Activated naive CD4-positive, alpha-beta T cell treated with anti-CD3 and anti-CD28 coated beads, Interleukin-2, amount 10 ng/mL, durations not matched to agents 7 days and 5 days (primary cell): ENCODE measurements around the gene PHLPP2.
"Not testable (repeated sequence)": the region's sequence is repeated elsewhere in the genome, so short reads cannot be mapped to it uniquely, and the experiment has no call there.

ENCODE experiments used
- CTCF ChIA-PET: fragments of 350-600 bp; sonication (Branson Sonifier 250); formaldehyde crosslinking; loops from one replicate; lab custom pipeline; 2021; ENCODE audit warnings: antibody characterized with exemption; lab: Charles Lee
- DNase-seq: peaks from one replicate; pipeline ENCODE4 v3.0.0-alpha.2; 2020
- H3K27ac Mint-ChIP-seq: one replicate; pipeline ENCODE4 v1.8.0; 2021; ENCODE audit warnings: mild to moderate bottlenecking, moderate library complexity, mixed read lengths
- H3K27me3 Mint-ChIP-seq: one replicate; pipeline ENCODE4 v1.8.0; 2021; ENCODE audit warnings: mild to moderate bottlenecking, mixed read lengths
- H3K36me3 Mint-ChIP-seq: one replicate; pipeline ENCODE4 v1.8.0; 2021; ENCODE audit warnings: mixed read lengths
- H3K4me1 Mint-ChIP-seq: one replicate; pipeline ENCODE4 v1.8.0; 2021; ENCODE audit warnings: mixed read lengths
- H3K4me3 Mint-ChIP-seq: one replicate; pipeline ENCODE4 v1.8.0; 2021; ENCODE audit warnings: mild to moderate bottlenecking, moderate library complexity, mixed read lengths
- H3K9me3 Mint-ChIP-seq: one replicate; pipeline ENCODE4 v1.8.0; 2021; ENCODE audit warnings: mixed read lengths

Gene PHLPP2

DNA sequence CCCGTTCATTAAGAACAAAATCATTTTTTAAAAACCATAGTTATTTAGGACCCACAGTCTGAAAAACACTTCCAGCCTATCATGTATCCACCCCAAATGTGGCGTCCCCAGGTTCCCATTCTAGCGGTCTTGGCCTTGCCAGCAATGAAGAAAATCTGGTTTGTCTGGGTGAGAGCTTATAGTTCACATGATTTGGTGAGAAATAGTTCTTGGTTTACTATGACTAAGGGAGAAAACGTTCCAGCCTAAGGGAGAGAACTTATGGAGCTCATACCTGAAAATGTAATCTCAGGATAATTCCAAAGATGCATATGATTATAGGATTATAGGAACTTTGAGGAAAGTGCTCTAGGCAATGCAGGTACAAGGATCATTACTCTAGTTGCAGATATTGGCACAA is 93.7 kb downstream of the PHLPP2 start:
- CTCF ChIA-PET: no interaction called here
- Mint-ChIP-seq H3K27me3 (peaks cover 4% of the 10 kb centered on the region), H3K9me3 (no peaks in the 10 kb centered on the region), H3K27ac (no peak overlapping the region), H3K36me3 (no peaks in the 10 kb centered on the region), H3K4me1 (peaks cover 2% of the 10 kb centered on the region), H3K4me3 (no peak overlapping the region)
- no peak for DNase-seq

DNA sequence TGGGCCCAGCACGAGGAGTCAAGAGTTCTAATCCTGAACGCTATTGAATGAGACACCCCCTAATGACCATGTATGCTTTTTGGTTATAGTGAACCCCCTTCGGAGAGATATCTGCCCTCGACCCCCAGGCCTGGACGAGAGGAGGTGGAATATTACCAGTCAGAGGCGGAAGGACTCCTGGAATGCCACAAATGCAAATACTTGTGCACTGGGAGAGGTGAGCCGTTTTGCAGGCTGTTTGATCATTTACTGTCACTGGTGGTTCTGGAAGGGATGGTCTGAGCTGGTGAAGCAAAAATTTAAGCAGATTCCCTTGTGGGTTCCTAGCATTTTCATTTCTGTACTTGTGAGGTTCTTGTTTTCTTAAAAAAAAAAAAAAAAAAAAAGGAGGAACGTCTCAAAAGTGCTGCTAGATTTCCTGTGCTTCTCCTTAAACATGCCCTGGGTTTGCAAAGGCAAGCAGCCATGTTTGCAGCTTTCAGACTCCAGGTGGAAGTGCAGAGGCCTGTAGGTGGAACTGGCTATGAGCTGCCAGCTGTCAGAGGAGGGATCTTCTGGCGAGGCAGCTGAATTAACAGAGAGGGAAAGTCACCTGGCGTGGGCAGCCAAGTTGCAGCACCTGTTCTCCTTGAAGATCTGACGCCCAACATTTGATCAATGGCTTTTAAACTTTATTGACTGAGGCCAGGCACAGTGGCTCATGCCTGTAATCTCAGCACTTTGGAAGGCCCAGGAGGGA is 95.1 kb downstream of the PHLPP2 start:
- Mint-ChIP-seq H3K4me1 (peaks cover 2% of the 10 kb centered on the region), H3K9me3 (no peaks in the 10 kb centered on the region), H3K27me3 (peaks cover 4% of the 10 kb centered on the region), H3K4me3 (no peak overlapping the region), H3K27ac (no peak overlapping the region), H3K36me3 (no peaks in the 10 kb centered on the region)
- DNase-seq: no peak
- CTCF ChIA-PET: interaction anchor here (0.8 kb wide), 1 partner anchor 18 kb away, joined by 3 read pairs; no protein-coding TSS in a partner anchor

DNA sequence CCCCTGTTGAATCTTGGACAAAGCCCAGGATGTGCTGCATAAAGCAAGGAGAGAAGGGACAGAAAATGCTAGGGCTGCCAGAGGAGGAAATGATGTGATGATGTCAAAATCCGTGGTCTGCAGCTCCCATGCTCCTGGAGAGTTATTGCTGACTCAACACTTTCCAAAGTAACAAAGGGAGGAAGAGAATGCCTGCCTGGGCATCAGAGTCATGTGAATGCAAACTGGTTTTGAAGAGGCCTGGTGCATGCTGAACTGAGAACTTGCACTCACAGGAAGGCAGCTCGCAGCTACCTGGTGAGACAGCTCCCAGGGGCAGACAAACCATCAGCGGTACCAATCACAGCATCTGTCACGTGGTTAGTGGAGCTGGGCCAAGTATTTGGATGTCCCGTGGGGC is 95.7 kb downstream of the PHLPP2 start:
- H3K4me3 Mint-ChIP-seq: no peak overlapping the region
- peaks cover 4% of the 10 kb centered on the region for H3K27me3 Mint-ChIP-seq
- DNase-seq: no peak
- no peaks in the 10 kb centered on the region for H3K9me3 Mint-ChIP-seq
- CTCF ChIA-PET: no interaction called here
- peaks cover 2% of the 10 kb centered on the region for H3K4me1 Mint-ChIP-seq
- H3K36me3 Mint-ChIP-seq: no peaks in the 10 kb centered on the region
- no peak overlapping the region for H3K27ac Mint-ChIP-seq

DNA sequence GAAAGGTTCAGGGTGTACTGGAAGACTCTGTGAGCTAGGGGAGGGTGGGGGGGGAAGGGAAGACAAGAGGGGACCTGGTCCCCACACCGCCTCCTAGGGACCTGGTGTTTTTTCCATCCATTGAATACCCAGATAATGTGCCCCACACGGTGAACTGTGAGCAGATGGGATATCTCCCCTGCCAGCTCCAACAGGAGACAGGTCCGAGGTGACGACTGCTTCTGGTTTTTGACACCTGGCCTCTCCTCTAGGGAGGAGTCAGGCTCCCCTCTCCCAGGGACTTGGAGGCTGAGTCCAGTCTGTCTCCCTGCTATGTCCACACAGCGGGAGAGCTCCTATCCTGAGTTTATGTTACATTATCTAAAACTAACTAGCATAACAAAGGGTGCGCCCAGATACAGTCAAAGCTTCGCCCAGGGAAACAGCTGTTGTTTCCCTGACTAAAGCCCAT is 96.7 kb downstream of the PHLPP2 start:
- H3K36me3 Mint-ChIP-seq: no peaks in the 10 kb centered on the region
- H3K27me3 Mint-ChIP-seq: peaks cover 4% of the 10 kb centered on the region
- H3K4me1 Mint-ChIP-seq: peaks cover 2% of the 10 kb centered on the region
- no peaks in the 10 kb centered on the region for H3K9me3 Mint-ChIP-seq
- no peak overlapping the region for H3K27ac Mint-ChIP-seq
- CTCF ChIA-PET: interaction anchor here (0.8 to 1.3 kb wide), 2 partner anchors 17 to 63 kb away, joined by 3 to 4 read pairs; no protein-coding TSS in a partner anchor
- no peak for DNase-seq
- no peak overlapping the region for H3K4me3 Mint-ChIP-seq

DNA sequence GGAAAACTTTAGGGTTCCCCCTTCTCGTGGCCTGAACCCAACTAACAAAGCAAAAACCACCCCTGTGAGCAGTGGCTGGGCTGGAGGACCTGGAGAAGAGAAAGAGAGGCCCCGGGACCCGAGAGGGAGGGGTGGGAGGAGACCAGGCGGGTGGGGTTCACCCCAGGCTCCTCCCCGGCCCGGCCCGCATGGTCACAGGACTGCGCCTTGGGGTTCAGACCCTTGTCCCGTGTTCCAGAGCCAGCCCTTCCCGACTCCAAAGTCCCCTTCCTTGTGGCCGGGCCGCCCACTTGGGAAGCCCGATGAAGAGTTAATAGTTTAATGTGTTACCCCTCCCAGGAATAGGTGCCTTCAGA is 97.7 kb downstream of the PHLPP2 start:
- no peak overlapping the region for H3K27ac Mint-ChIP-seq
- H3K27me3 Mint-ChIP-seq: peaks cover 8% of the 10 kb centered on the region
- CTCF ChIA-PET: no interaction called here
- no peak for DNase-seq
- no peaks in the 10 kb centered on the region for H3K9me3 Mint-ChIP-seq
- no peaks in the 10 kb centered on the region for H3K36me3 Mint-ChIP-seq
- H3K4me1 Mint-ChIP-seq: peaks cover 2% of the 10 kb centered on the region
- no peak overlapping the region for H3K4me3 Mint-ChIP-seq

DNA sequence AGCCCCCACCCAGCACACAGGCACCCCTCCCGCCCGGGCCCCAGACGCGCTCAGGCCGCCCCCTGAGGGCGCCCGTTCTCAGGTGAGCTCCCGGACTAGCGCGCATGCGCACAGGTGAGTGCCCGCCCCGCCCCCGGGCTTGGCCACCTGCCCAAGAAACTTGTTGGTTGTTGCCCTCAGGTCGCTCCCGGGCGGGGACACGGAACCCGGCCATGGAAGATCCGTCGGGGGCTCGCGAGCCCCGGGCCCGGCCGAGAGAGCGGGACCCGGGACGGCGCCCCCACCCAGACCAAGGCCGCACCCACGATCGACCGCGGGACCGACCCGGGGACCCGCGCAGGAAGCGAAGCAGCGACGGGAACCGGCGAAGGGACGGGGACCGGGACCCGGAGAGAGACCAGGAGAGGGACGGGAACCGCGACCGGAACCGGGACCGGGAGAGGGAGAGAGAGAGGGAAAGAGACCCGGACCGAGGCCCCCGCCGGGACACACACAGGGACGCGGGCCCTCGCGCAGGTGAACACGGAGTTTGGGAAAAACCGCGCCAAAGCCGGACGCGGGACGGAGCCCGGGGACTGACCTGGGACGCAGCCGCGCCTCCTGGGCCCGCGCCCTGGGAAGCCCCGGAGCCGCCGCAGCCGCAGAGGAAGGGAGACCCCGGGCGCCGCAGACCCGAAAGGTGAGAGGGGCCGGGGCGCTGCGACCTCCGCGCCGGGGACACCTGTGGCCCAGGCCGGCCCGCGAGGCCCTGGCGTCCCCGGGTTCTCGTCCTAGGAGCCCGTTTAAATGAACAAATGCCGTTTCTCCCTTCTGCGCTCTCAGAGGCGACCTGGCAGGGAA is 98.3 kb downstream of the PHLPP2 start, which contains the start of gene MARVELD3:
Gene MARVELD3 (plus strand): TSS at position 167 of the 840 bp plus-strand sequence. CDS start 46 bp downstream, at position 213.
- CTCF ChIA-PET: no interaction called here
- Mint-ChIP-seq H3K4me3 (peak within 1 kb of the TSS; percentile 22), H3K27ac (no peak within 1 kb of the TSS), H3K27me3 (peaks cover 11% of the 10 kb centered on the region), H3K36me3 (no peaks in the 10 kb centered on the region), H3K4me1 (peaks cover 3% of the 10 kb centered on the region), H3K9me3 (no peaks in the 10 kb centered on the region)
- DNase-seq: peak; percentile 48

DNA sequence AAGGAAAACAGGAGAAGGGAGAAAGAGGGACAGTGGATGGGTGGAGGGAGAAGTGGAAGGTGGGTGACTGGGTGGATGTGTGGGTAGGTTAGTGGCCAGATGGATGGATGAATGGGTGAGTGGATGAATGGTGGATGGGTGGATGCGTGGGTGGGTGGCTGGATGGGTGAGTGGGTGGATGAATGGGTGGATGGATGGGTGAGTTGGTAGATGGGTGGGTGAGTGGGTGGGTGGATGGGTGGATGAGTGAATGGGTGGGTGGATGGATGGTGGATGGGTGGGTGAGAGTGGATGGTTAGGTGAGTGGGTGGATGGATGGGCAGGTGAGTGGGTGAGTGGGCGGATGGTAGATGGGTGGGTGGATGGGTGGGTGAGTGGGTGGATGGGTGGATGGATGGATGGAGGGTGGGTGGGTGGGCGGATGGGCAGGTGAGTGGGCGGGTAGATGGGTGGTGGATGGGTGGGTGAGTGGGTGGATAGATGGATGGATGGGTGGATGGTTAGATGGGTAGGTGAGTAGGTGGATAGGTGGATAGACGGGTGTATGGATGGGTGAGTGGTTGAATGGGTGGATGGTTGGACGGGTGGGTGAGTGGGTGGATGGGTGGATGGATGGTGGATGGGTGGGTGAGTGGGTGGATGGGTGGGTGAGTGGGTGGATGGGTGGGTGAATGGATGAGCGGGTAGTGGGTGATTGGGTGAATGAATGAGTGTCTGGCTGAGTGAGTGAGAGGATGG is 99.2 kb downstream of the PHLPP2 start:
- Mint-ChIP-seq H3K4me3 (peak overlapping the region; percentile 22), H3K27me3 (peaks cover 14% of the 10 kb centered on the region), H3K9me3 (no peaks in the 10 kb centered on the region), H3K36me3 (no peaks in the 10 kb centered on the region), H3K4me1 (peaks cover 10% of the 10 kb centered on the region), H3K27ac (no peak overlapping the region)
- CTCF ChIA-PET: no interaction called here
- no peak for DNase-seq

DNA sequence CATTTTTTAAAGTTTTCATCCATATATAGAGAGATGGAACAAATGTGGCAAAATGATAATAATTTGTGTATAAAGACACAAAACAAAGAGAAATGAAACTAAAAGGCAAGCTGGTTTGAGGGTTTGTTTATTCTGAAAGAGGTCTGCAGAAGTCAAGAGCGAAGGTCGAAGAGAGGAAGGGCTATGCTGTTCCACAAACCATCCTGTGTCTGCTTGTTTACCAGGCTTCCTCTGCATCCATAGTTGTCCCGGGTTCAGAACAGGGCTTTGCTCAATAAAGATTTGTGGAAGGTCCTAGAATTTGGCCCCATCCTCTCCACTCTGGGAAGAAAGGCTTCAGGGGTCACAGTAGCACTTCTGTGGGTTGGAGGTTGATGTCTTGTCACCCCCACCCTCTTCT is 100.9 kb downstream of the PHLPP2 start:
- H3K36me3 Mint-ChIP-seq: no peaks in the 10 kb centered on the region
- CTCF ChIA-PET: interaction anchor here (1.1 to 2.3 kb wide), 3 partner anchors 13 to 59 kb away, joined by 3 to 5 read pairs (median 4); no protein-coding TSS in a partner anchor
- no peak overlapping the region for H3K27ac Mint-ChIP-seq
- H3K4me1 Mint-ChIP-seq: peaks cover 10% of the 10 kb centered on the region
- H3K27me3 Mint-ChIP-seq: peaks cover 29% of the 10 kb centered on the region
- no peaks in the 10 kb centered on the region for H3K9me3 Mint-ChIP-seq
- DNase-seq: no peak
- H3K4me3 Mint-ChIP-seq: no peak overlapping the region

DNA sequence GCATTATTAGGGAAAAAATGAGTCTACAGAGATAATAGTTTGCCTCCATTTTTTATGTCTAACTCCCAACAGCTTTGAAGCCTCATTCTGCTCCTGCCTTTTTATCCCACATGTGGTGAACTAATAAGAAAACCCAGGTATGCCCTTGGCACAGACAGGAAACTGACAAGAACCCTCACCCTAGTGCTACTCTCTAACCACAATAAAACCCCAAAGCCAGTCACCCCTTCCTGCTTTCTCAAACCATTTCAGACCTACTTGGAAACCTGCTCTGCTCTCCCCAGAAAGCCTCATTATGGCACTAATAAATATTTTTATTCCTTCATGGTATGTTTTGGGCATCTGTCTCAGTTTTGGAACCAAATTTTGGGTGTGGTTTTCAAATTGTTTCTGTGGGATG is 102.4 kb downstream of the PHLPP2 start:
- Mint-ChIP-seq H3K36me3 (no peaks in the 10 kb centered on the region), H3K27ac (peak overlapping the region; percentile 3), H3K4me3 (no peak overlapping the region), H3K4me1 (peaks cover 10% of the 10 kb centered on the region), H3K27me3 (peaks cover 36% of the 10 kb centered on the region), H3K9me3 (no peaks in the 10 kb centered on the region)
- DNase-seq: peak; percentile 42
- CTCF ChIA-PET: interaction anchor here (1.1 to 2.3 kb wide), 2 partner anchors 11 to 57 kb away, joined by 5 read pairs; no protein-coding TSS in a partner anchor

DNA sequence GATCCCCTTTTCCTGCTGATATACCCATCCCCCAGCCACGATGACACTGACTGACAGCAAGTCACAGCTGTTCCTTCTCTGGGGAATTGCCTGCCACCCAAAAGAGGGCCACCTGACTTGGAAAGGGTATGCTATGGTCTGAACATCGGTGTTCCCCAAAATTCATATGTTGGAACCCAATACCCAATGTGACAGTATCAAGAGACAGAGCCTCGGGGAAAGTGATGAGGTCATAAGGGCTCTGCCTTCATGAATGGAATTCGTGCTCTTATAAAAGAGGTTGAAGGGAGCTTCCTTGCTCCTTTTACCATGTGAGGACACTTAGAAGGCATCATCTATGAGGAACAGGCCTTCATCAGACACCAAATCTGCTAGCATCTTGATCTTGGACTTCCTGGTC is 106.1 kb downstream of the PHLPP2 start:
- Mint-ChIP-seq H3K9me3 (no peaks in the 10 kb centered on the region), H3K27me3 (peaks cover 61% of the 10 kb centered on the region), H3K4me1 (peaks cover 8% of the 10 kb centered on the region), H3K27ac (no peak overlapping the region), H3K4me3 (no peak overlapping the region), H3K36me3 (no peaks in the 10 kb centered on the region)
- CTCF ChIA-PET: no interaction called here
- DNase-seq: no peak

DNA sequence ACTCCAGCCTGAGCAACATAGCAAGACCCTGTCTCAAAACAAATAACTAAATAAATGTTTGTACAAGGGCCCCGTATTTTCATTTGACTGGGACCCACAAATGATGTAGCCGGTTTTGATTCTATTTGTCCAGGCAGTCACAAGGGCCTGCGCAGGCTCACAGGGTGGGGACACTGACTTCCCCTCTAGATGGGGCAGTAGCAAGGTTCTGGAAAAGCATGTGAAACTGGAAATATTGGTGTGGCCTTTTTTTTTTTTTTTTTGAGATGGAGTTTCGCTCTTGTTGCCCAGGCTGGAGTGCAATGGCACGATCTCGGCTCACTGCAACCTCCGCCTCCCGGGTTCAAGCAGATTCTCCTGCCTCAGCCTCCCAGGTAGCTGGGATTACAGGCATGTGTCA is 109.5 kb downstream of the PHLPP2 start:
- not testable (repeated sequence) for H3K36me3 Mint-ChIP-seq, H3K27ac Mint-ChIP-seq

DNA sequence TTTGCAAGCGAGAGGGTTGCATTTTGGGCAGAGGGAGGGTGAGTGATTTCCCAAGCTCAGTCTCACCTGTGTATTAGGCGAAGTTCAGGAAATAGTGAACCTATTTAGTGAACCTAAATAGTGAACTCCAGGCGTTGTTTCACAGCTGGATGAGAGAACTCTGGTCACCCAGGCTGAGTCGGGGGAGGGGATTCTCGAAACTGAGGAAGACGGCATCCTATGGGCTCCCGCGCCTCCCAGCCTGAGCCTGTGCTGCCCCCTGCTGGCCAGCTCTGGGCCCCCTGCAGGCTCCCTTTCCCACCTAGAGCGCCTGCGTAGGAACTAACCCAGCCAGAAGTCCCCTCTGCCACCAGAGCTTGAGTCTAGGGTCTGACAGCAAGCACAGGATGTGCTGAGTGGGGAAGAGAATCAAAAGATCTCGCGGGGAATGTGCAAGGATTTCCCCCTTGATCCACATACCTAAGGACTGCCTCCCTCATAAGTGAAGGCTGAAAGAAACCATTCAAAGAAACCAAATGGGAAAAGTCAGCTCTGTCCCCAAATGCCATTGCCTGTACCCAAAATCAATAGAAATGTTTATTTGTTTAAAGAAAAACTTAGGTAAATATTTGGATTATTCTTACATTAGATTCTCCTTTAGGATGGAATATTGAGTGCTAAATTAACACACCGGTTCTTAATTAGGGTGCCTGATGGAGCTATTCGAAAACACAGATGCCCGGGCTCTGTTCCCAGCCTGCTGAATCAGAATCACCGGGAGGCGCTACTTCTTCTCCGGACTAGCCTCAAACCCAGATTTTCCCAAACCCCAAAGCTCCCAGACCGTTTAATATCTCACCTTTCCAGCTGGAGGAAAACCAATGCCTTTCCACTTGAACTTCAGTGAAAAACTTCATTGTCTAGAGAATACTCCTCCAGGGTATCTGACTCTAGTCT is 113.3 kb downstream of the PHLPP2 start:
- Mint-ChIP-seq H3K4me1 (peaks cover 4% of the 10 kb centered on the region), H3K27me3 (peaks cover 60% of the 10 kb centered on the region), H3K9me3 (no peaks in the 10 kb centered on the region), H3K27ac (no peak overlapping the region), H3K4me3 (no peak overlapping the region), H3K36me3 (no peaks in the 10 kb centered on the region)
- CTCF ChIA-PET: interaction anchor here (0.6 to 5.4 kb wide), 41 partner anchors 8 to 350 kb away, joined by 3 to 73 read pairs (median 4); partner anchors contain the start of gene TAT
- DNase-seq: peak; percentile 84

More for the DNA sequence above, 109.5 kb downstream of the PHLPP2 start:
- H3K4me3 Mint-ChIP-seq, DNase-seq, H3K4me1 Mint-ChIP-seq, H3K9me3 Mint-ChIP-seq: not testable (repeated sequence)
- CTCF ChIA-PET: interaction anchor here (1.4 kb wide), 1 partner anchor 74 kb away, joined by 3 read pairs; no protein-coding TSS in a partner anchor
- peaks cover 74% of the 10 kb centered on the region for H3K27me3 Mint-ChIP-seq

DNA sequence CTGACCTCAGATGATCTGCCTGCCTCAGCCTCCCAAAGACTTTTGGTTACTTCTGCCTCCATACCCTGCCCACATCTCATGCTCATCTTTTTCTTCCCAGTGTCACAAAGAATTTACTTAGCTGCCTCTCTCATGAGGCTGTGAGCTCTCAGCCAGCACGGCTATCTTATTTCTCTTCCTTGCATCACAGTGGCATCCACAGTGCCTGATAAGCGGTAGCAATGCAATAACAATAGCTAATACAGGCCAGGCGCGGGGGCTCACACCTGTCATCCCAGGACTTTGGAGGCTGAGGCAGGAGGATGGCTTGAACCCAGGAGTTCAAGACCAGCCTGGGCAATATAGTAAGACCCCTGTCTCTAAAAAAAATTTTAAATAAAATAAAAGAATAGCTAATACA is 114.1 kb downstream of the PHLPP2 start:
- CTCF ChIA-PET: interaction anchor here (0.6 to 5.4 kb wide), 34 partner anchors 9 to 351 kb away, joined by 3 to 73 read pairs (median 5); partner anchors contain the start of gene TAT
- H3K27ac Mint-ChIP-seq: no peak overlapping the region
- H3K4me1 Mint-ChIP-seq: peaks cover 4% of the 10 kb centered on the region

More for the DNA sequence above, 114.1 kb downstream of the PHLPP2 start:
- H3K27me3 Mint-ChIP-seq: peaks cover 52% of the 10 kb centered on the region
- H3K4me3 Mint-ChIP-seq: no peak overlapping the region
- no peaks in the 10 kb centered on the region for H3K36me3 Mint-ChIP-seq
- H3K9me3 Mint-ChIP-seq: no peaks in the 10 kb centered on the region
- no peak for DNase-seq
